CD4-positive, alpha-beta T cell treated with Interleukin-10 for 1 hour (primary cell): ENCODE measurements around the gene DIP2C.

Experiments
- DNase-seq: peaks from one replicate; pipeline ENCODE4 v3.0.0-alpha.2; 2020

DIP2C gene

DNA sequence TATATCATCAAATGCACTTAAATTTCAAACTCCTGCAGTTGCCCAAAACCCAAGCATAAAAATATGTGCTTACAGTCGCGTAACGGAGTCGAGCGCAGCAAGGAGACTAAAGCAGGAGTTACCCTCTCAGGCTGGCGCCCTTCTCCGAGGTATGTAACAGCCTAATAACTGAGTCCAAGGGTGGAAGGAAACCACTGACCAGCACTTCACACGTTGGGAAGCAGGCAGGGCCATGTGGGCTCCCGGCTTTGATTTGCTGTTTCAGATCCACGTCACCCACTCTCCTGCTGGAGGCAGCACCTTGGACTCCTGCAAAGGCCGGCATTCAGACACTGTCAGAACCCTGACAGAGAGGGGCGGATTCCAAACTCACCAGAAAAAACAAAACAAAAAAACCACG, 123.8 kb downstream of the DIP2C start:
- DNase-seq = no peak

DNA sequence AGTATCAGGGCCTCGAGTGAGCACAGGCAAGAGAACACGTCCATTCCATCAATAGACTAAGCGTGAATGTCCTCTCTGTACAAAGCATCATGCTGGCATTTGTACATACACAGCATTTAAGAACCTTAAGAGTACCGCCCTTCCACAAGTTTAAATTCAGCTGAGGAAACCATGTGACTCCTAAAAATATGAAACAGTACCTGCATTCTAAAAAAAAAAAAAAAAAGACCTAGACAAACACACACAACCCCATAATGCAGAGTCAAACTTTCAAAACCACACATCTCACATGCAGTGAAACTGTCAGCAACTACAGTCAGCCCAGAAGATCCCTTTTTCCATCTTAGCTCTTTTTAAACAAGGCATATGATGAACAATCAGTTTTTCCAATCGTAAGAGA, 124.3 kb downstream of the DIP2C start:
- DNase-seq = no peak

- no peak for DNase-seq
Measured at GRCh38 chr10:563827-564226, 125.6 kb downstream of the DIP2C start.

DNA sequence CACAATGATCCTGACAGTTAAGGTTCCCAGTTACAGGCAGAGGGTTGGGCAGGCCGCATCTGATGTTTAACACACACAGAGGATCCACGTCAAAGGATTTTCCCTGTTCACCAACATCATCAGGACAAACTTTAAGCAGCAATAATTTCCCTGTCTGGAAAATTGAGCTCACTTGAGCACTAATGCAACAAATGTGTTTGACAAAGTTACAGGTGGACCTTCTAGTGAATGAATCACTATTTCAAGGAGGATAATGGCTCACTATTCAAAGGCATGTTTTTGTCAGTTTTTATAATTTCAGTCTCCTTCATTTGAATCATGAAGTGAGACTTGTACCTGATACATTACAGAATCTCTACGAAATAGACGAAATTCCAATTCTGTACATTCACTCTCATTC, 127.3 kb downstream of the DIP2C start:
- DNase-seq = no peak

DNA sequence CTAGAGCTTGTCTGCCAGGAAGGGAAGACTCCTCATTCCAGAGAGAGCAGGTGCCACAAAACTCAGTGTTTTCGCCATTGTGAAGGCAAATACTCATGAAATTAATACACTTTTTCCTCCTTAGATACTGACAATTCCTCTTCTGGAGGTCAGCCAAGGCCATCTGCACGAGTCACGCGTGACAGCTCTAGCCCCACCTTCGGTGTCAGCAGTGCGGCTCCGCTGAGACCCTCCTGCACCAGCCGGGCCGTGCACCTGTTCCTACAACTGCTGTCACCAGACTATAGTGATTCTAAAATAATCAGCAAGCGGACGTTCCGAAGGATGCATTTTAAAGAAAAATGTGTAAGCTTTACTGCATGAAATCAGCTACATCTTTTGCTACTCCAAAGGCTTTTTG, 127.7 kb downstream of the DIP2C start:
- no peak for DNase-seq

GRCh38 chr10:560314-560992, 129.0 kb downstream of the DIP2C start:
- DNase-seq = no peak

GRCh38 chr10:559767-560047, 129.8 kb downstream of the DIP2C start:
- no peak for DNase-seq

- DNase-seq = no peak
Measured at GRCh38 chr10:558891-559766, 130.3 kb downstream of the DIP2C start.

GRCh38 chr10:558364-558763, 131.1 kb downstream of the DIP2C start:
- DNase-seq = no peak

- no peak for DNase-seq
Measured at GRCh38 chr10:557792-558328, 131.6 kb downstream of the DIP2C start.

DNA sequence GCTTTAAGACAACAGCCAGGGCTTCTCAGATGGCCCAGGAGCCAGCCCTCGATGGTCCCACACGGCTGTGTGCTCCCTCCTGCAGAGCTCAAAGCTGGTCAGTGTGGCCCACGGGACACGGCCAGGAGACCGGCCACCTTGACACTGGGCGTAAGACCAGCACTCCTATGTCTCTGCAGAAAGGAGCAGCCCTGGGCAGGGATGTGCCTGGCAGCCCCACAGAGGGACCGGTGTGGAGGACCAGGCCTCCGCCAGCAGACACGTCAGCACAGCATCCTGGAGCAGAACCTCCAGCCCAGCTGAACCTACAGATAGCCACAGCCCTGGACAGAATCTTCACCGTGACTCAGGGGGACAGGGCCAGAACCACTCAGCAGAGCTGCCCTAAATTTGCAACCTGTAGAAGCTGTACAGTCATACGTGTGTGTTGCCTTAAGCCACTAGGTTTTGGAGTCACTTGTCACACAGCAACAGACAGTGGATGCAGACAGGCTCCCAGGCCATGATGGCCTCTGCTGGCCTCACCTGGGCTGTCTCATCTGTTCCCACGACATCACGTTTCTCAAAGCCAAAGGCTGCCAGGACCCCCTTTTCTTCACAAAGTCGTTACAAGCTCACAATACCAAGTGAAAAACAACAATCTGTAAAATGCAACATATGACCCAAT, 132.4 kb downstream of the DIP2C start:
- DNase-seq = no peak

GRCh38 chr10:555682-556350, 133.7 kb downstream of the DIP2C start:
- no peak for DNase-seq

DNA sequence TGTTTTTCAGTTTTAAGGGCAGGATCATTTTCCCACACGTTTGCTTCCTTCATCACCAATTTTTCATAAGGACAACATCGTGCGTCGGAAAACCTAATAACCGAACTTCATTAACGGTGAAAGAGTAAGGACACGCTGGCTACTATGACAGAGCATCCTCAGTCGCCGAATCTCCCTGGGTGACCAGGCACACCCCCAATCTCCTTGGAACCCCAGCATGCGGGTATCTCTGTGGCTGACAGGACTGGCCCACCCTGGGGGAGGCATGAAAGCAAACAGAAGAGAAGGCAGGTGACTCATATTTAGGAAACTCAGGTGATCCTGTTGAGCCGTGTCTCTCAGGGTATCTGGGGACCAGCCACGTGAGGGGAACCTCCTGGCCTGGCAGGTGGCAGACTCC, 134.2 kb downstream of the DIP2C start:
- DNase-seq = no peak

GRCh38 chr10:554182-554848, 135.2 kb downstream of the DIP2C start:
- no peak for DNase-seq

- DNase-seq = no peak
Measured at GRCh38 chr10:553233-553632, 136.2 kb downstream of the DIP2C start.

DNA sequence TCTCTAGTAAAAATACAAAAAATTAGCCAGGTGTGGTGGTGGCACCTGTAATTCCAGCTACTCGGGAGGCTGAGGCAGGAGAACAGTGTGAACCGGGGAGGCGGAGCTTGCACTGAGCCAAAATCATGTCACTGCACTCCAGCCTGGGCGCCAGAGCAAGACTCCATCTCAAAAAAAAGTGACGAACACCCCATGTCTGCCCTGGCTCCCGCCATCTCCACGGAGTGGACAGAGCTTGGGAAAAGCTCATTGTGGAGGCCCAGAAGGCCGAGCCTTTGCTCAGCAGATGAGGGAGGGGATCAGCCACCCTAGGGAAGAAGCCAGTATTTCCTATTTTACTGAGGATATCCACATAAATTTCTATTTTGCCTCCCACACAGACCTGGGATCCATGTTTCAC, 136.8 kb downstream of the DIP2C start:
- no peak for DNase-seq

DNA sequence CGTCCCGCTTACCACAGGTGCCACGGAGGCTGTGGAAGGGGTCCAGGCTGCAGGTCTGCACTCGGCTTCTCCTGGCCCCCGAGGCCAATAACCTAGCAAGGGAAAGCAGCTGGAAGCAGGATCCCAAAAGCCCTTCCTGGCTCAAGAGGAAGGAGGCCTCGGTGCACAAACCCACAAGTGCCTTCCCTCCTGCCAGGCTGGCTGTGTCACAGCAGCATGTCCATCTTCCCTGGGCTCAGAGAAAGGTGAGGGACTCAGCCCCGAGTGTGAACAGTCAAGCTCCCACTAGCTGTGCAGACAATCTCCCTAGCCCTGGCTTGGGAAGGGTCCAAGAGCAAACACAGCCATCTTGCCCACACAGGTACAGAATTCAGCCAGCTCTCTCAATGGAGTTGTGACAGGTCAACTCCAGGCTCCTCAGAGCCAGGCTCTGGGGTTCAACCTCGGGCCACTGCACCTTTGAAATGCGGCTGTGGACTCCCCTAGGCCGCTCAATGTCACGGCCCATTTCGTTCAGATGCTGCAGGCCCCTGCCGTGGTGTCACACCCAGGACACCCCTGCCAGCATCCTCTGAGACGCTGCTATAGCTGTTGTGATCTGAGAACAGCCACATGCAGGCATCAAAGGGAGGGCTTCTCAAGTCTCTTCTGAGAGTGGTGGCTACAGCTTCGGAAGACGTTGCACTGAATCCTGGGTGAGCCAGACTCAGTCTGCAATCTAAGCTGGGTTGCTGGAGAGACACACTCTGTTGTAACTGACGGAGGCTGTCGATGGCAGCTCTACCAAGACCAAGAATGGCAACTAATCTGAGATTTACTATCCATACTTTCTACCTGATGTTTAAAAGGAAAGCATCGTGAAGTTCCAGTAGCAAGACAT, 137.9 kb downstream of the DIP2C start:
- no peak for DNase-seq

GRCh38 chr10:550665-551372, 138.6 kb downstream of the DIP2C start:
- DNase-seq = no peak

- DNase-seq = no peak
Measured at GRCh38 chr10:549391-549790, 140.1 kb downstream of the DIP2C start.

GRCh38 chr10:548238-548901, 141.1 kb downstream of the DIP2C start:
- DNase-seq = no peak
